ACC112 (cell line): ENCODE measurements around the gene SRPK3.

Experiments
- H2AFZ ChIP-seq: fragments of 200-600 bp; sonication (generic); one replicate; pipeline ENCODE4 v1.6.0; 2017; ENCODE audit warnings: antibody characterized with exemption, low read length; ENCODE audit not compliant: unreplicated experiment
- H3K27ac ChIP-seq: fragments of 200-600 bp; sonication (generic); 2 replicates; pipeline ENCODE4 v1.5.1; 2014; ENCODE audit warnings: low read depth, mild to moderate bottlenecking, antibody characterized with exemption, low read length, moderate library complexity
- H3K27me3 ChIP-seq: fragments of 200-600 bp; sonication (generic); 2 replicates; pipeline ENCODE4 v1.6.1; 2014; ENCODE audit warnings: mild to moderate bottlenecking, antibody characterized with exemption, low read length, moderate library complexity, mixed read lengths; ENCODE audit not compliant: insufficient read depth
- H3K36me3 ChIP-seq: fragments of 200-600 bp; sonication (generic); 2 replicates; pipeline ENCODE4 v1.6.1; 2016; ENCODE audit warnings: mild to moderate bottlenecking, antibody characterized with exemption, low read length, moderate library complexity, mixed read lengths; ENCODE audit not compliant: insufficient read depth
- H3K4me1 ChIP-seq: fragments of 200-600 bp; sonication (generic); one replicate; pipeline ENCODE4 v1.6.1; 2016; ENCODE audit warnings: low read length, mixed read lengths; ENCODE audit not compliant: insufficient read depth, unreplicated experiment, control insufficient read depth
- H3K4me3 ChIP-seq: fragments of 200-600 bp; sonication (generic); 2 replicates; pipeline ENCODE4 v1.5.1; 2014; ENCODE audit warnings: mild to moderate bottlenecking, low read depth, low read length
- H3K79me2 ChIP-seq: fragments of 200-600 bp; sonication (generic); one replicate; pipeline ENCODE4 v1.6.0; 2016; ENCODE audit warnings: low read length; ENCODE audit not compliant: control insufficient read depth, unreplicated experiment, insufficient read depth

The SRPK3 gene

DNA sequence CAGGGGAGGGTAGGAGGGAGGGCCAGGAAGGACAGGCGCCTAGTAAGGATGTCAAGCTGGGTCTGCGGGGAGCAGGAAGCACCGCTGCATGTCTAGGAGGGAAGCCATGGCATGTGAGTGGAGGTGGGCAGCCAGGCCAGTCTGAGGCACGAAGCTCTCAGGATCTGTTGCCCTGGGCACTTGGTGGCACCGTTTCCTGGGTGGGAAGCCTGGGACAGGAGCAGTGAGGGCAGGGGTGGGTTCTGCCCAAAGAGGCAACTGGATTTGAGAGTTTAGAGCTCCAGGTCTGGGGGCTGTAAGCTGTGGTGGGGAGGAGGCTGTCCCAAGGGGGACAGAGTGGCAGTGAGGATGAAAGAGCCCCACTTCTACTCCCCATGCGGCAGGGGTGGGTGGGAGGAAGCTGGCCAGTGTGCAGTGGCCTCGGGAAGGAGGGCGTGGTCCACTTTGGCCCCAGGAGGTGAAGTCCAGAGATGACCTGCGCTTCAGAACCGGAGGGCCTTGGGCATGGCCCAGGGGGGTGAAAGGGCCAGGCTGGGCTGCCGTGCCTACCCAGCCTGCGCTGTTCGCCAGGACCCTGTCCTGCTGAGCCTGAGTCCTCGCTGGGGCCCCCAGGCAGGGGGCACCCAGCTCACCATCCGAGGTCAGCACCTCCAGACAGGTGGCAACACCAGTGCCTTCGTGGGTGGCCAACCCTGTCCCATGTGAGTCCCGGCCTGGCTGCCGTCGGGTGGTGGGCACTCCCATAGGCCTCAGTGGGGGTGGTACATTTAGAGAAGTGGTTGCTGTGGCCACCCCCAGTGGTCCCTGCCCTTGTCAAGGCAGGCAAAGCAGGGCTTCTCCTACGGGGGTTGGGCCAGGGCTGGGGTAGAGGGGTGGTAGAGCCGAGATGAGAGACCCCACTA is 8.3 kb upstream of the SRPK3 start:
- no peaks in the 10 kb centered on the region for H3K36me3 ChIP-seq

DNA sequence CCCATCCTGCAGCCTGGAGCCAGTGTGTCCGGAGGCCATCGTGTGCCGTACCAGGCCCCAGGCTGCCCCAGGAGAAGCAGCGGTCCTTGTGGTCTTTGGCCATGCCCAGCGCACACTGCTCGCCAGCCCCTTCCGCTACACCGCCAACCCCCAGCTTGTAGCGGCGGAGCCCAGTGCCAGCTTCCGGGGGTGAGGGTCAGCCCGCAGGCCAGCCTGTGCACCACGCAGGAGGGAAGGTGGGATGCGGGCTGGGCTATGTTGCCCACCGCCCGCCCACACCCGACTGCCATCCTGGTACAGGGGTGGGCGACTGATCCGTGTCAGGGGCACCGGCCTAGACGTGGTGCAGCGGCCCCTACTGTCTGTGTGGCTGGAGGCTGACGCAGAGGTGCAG is 7.6 kb upstream of the SRPK3 start:
- Histone ChIP-seq H3K27me3 (no peaks in the 10 kb centered on the region), H3K79me2 (no peaks in the 10 kb centered on the region), H2AFZ (no peak overlapping the region), H3K27ac (no peak overlapping the region), H3K36me3 (no peaks in the 10 kb centered on the region), H3K4me3 (no peak overlapping the region), H3K4me1 (no peaks in the 10 kb centered on the region)

More for the DNA sequence above, 8.3 kb upstream of the SRPK3 start:
- Histone ChIP-seq H3K4me1 (no peaks in the 10 kb centered on the region), H3K79me2 (no peaks in the 10 kb centered on the region), H3K4me3 (no peak overlapping the region), H2AFZ (no peak overlapping the region), H3K27me3 (no peaks in the 10 kb centered on the region), H3K27ac (no peak overlapping the region)

DNA sequence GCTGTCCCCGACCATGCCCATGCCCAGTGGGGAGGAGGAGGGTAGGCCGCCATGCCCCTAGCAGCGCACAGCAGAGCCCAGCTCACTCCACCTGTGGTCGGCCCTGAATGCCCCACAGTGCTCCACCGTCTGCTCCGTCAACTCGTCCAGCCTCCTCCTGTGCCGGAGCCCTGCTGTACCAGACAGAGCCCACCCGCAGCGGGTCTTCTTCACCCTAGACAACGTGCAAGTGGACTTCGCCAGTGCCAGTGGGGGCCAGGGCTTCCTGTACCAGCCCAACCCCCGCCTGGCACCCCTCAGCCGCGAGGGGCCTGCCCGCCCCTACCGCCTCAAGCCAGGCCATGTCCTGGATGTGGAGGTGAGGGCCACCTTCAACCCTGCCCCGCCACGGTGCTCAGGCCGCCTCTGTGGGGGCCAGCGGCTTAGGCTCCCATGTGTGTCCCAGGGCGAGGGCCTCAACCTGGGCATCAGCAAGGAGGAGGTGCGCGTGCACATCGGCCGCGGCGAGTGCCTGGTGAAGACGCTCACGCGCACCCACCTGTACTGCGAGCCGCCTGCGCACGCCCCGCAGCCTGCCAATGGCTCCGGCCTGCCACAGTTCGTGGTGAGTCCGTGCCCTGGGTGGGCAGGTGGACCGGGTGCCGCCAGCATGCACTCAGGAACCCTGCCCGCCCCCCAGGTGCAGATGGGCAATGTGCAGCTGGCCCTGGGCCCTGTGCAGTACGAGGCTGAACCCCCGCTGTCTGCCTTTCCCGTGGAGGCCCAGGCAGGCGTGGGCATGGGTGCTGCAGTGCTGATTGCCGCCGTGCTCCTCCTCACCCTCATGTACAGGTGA is 6.9 kb upstream of the SRPK3 start:
- no peaks in the 10 kb centered on the region for H3K36me3 ChIP-seq
- no peak overlapping the region for H3K4me3 ChIP-seq
- no peaks in the 10 kb centered on the region for H3K4me1 ChIP-seq
- no peak overlapping the region for H2AFZ ChIP-seq
- H3K27me3 ChIP-seq, result no peaks in the 10 kb centered on the region
- no peak overlapping the region for H3K27ac ChIP-seq
- H3K79me2 ChIP-seq, result no peaks in the 10 kb centered on the region

DNA sequence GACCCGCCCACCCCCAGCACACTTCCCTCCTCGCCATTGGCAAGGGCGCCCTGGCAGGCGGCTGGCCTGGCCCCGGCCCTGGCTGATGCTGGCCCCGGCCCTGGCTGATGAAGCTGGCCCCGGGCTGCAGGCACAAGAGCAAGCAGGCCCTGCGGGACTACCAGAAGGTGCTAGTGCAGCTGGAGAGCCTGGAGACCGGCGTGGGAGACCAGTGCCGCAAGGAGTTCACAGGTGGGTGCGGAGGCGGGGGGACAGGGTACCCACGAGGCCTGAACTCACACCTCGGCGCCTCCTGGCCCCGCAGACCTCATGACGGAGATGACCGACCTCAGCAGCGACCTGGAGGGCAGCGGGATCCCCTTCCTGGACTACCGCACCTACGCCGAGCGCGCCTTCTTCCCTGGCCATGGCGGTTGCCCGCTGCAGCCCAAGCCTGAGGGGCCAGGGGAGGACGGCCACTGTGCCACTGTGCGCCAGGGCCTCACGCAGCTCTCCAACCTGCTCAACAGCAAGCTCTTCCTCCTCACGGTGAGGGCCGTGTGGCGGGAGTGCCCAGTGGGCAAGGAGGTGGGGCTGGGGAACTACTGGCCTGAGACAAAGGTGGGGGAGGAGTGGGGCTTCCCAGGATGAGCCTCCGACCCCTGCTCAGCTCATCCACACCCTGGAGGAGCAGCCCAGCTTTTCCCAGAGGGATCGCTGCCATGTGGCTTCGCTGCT is 6.1 kb upstream of the SRPK3 start:
- Histone ChIP-seq H2AFZ (no peak overlapping the region), H3K36me3 (no peaks in the 10 kb centered on the region), H3K27ac (no peak overlapping the region), H3K79me2 (no peaks in the 10 kb centered on the region), H3K27me3 (no peaks in the 10 kb centered on the region), H3K4me3 (no peak overlapping the region), H3K4me1 (no peaks in the 10 kb centered on the region)

DNA sequence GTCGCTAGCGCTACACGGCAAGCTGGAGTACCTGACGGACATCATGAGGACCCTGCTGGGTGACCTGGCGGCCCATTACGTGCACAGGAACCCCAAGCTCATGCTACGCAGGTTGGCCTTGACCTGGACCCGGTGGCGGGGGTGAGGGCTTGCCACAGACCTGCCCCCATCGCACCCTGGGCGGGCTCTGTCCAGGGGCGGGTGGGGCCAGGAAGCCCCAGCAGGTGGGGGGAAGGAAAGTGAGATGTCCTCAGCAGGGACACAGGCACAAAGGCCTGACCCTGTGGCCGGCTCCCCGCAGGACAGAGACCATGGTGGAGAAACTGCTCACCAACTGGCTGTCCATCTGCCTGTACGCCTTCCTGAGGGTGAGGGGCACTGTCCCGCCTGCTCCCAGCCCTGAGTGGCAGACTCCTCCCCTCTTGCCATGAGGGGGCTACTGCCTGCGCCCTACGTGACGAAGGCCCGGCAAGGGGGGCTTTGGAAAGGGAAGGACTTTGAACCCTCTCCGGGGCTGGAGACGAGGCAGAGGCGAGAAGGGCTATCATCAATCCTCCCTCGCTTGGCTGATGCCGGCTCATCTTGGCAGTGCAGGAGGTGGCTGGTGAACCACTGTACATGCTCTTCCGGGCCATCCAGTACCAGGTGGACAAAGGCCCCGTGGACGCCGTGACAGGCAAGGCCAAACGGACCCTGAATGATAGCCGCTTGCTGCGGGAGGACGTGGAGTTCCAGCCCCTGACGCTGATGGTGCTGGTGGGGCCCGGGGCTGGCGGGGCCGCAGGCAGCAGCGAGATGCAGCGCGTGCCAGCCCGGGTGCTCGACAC is 5.3 kb upstream of the SRPK3 start:
- H3K4me3 ChIP-seq, result no peak overlapping the region
- H3K27me3 ChIP-seq, result no peaks in the 10 kb centered on the region
- H2AFZ ChIP-seq, result no peak overlapping the region
- H3K4me1 ChIP-seq, result no peaks in the 10 kb centered on the region
- no peaks in the 10 kb centered on the region for H3K36me3 ChIP-seq
- no peak overlapping the region for H3K27ac ChIP-seq
- H3K79me2 ChIP-seq, result no peaks in the 10 kb centered on the region

DNA sequence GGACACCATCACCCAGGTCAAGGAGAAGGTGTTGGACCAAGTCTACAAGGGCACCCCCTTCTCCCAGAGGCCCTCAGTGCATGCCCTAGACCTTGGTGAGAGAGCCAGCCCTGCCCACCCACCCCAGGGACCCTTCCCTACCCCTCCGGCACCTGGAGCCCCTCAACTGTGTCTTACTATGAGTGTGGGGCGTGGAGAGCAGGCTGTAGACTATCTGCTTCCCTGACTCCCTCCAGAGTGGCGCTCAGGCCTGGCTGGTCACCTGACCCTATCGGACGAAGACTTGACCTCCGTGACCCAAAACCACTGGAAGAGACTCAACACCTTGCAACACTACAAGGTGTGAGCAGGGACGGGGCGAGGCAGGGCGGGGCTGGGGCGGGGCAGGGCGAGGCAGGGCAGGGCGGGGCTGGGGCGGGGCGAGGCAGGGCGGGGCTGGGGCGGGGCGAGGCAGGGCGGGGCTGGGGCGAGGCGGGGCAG is 4.7 kb upstream of the SRPK3 start:
- H3K4me1 ChIP-seq, result no peaks in the 10 kb centered on the region

DNA sequence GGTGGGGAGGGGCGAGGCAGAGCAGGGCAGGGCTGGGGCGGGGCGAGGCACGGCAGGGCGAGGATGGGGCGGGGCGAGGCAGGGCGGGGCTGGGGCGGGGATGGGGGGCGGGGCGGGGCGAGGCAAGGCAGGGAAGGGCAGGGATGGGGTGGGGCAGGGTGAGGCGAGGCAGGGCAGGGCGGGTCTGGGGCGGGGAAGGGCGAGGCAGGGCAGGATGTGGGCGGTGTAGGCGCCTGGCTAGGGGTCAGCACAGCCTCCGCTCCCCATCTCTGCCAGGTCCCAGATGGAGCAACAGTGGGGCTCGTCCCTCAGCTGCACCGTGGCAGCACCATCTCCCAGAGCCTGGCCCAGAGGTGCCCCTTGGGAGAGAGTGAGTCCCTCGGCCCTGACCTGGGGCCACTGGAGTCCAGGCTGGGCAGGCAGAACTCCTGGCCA is 4.2 kb upstream of the SRPK3 start:
- no peak overlapping the region for H3K4me3 ChIP-seq

More for the DNA sequence above, 4.7 kb upstream of the SRPK3 start:
- no peak overlapping the region for H3K27ac ChIP-seq
- no peak overlapping the region for H3K4me3 ChIP-seq
- H2AFZ ChIP-seq, result no peak overlapping the region
- H3K36me3 ChIP-seq, result no peaks in the 10 kb centered on the region
- no peaks in the 10 kb centered on the region for H3K79me2 ChIP-seq
- H3K27me3 ChIP-seq, result no peaks in the 10 kb centered on the region

DNA sequence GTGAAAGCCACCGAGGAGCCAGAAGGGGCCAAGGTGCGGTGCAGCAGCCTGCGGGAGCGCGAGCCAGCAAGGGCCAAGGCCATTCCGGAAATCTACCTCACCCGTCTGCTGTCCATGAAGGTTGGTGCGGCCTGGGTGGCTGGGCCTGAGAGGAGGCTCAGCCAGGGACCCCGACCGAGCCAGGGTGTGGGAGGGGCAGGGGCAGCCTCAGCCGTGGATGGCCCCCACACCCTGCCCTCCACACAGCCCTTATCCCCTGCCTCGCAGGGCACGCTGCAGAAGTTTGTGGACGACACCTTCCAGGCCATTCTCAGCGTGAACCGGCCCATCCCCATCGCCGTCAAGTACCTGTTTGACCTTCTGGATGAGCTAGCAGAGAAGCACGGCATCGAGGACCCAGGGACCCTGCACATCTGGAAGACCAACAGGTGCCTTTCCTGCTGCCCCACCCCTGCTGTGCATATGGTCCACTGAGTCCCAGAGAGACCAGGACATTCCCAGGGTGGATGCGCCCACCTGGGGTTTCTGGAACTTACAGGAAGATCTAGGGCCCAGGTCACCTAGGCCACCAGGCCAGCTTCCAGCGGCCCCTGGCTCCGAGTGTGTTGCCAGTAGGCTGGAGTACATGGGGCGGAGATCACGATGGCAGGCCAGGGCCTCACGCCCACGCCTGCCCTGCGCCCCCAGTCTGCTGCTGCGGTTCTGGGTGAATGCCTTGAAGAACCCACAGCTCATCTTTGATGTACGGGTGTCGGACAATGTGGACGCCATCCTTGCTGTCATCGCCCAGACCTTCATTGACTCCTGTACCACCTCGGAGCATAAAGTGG is 3.4 kb upstream of the SRPK3 start:
- no peak overlapping the region for H3K4me3 ChIP-seq

More for the DNA sequence above, 4.2 kb upstream of the SRPK3 start:
- Histone ChIP-seq H2AFZ (no peak overlapping the region), H3K36me3 (no peaks in the 10 kb centered on the region), H3K27ac (no peak overlapping the region), H3K79me2 (no peaks in the 10 kb centered on the region), H3K27me3 (no peaks in the 10 kb centered on the region), H3K4me1 (no peaks in the 10 kb centered on the region)

DNA sequence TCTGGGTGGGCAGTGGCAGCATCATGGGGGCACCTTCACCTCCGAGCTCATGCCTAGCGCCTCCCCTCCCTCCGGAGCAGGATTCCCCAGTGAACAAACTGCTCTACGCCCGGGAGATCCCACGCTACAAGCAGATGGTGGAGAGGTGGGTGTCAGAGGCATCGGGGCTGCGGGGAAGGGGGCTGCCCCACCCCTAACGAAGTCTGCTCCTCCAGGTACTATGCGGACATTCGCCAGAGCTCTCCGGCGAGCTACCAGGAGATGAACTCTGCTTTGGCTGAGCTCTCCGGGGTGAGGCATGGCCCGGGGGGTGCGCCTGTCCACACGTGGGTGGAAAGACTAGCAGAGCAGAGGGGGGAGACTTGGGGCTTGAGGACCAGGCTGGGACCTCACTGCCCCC is 2.7 kb upstream of the SRPK3 start:
- no peaks in the 10 kb centered on the region for H3K27me3 ChIP-seq
- H3K27ac ChIP-seq, result no peak overlapping the region
- no peaks in the 10 kb centered on the region for H3K4me1 ChIP-seq
- H2AFZ ChIP-seq, result no peak overlapping the region
- H3K4me3 ChIP-seq, result no peak overlapping the region
- H3K79me2 ChIP-seq, result no peaks in the 10 kb centered on the region
- no peaks in the 10 kb centered on the region for H3K36me3 ChIP-seq

More for the DNA sequence above, 3.4 kb upstream of the SRPK3 start:
- Histone ChIP-seq H3K27me3 (no peaks in the 10 kb centered on the region), H3K79me2 (no peaks in the 10 kb centered on the region), H2AFZ (no peak overlapping the region), H3K4me1 (no peaks in the 10 kb centered on the region), H3K27ac (no peak overlapping the region), H3K36me3 (no peaks in the 10 kb centered on the region)
